Right forelimb (tissue), 1 donor: ENCODE data around the gene DLL4.

Source experiments
- DNase-seq: peaks from one replicate; pipeline ENCODE4 v3.0.0-alpha.2; 2018

The DLL4 gene

DNA sequence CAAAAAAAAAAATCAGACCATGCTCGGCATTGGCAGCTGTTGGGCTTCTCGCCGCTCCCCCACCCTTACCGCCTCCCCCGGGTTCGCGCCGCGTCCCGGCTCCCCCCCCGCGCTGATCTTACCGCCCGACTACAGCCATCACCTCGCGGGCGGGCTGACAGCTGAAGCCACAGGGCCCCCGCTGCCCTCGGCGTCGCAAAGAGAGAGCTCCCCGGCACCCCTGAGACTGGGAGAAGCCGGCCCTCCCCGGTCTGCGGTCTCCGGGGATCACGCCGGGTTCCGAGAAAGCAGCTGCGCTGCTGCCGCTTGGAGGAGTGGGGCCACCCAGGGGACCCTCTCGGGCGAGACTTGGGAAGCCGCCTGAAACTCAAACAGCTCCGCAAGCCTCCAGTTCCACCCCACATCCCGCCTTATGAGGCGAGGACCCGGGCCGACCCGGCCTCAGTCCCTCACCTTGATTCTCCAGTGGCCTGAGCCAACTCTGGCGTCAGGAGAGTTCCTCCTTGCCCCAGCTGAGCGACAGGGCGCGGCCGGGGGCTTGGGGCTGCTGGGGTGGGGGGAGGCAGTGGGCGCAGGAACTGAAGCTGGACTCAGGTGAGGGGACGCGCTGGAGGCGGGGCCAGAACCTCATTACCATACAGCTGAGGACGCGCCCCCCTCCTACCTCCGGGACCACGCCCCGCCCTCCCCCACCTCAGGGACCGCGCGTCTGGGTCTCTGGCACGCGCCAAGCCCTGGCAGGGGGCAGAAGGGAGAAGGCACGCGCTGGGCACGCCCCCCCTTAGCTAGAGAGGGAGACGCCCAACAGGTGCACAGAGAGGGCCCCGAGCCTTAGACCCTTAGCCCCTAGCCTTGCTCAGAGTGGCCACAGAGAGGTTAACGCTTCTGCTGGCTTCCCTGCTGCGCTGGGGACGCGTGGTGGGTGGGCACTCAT is 1.0 kb upstream of the DLL4 start:
- DNase-seq = no peak

DNA sequence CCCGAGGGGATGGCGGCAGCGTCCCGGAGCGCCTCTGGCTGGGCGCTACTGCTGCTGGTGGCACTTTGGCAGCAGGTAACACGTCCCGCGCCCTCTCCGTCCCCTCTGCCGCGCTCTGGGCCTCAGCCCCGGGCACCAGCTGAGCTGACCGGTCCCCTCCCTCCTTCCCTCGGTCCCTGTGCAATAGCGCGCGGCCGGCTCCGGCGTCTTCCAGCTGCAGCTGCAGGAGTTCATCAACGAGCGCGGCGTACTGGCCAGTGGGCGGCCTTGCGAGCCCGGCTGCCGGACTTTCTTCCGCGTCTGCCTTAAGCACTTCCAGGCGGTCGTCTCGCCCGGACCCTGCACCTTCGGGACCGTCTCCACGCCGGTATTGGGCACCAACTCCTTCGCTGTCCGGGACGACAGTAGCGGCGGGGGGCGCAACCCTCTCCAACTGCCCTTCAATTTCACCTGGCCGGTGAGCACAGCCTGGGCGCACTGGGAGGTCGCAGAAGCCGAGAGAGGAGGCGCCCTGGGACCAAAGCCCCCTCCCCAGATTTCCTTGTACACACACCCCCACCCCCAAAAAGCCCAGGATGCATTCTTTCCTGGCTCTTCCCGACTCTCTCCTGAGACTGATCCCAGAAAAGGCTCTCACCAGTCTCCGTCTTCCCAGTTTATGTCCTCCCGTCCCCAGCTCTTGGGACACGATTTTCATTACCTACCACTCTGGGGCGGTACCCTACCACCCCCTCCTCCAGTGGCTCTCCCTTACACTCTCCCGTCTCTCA is 705 bp downstream of the DLL4 start:
- peak; percentile 81 for DNase-seq

DNA sequence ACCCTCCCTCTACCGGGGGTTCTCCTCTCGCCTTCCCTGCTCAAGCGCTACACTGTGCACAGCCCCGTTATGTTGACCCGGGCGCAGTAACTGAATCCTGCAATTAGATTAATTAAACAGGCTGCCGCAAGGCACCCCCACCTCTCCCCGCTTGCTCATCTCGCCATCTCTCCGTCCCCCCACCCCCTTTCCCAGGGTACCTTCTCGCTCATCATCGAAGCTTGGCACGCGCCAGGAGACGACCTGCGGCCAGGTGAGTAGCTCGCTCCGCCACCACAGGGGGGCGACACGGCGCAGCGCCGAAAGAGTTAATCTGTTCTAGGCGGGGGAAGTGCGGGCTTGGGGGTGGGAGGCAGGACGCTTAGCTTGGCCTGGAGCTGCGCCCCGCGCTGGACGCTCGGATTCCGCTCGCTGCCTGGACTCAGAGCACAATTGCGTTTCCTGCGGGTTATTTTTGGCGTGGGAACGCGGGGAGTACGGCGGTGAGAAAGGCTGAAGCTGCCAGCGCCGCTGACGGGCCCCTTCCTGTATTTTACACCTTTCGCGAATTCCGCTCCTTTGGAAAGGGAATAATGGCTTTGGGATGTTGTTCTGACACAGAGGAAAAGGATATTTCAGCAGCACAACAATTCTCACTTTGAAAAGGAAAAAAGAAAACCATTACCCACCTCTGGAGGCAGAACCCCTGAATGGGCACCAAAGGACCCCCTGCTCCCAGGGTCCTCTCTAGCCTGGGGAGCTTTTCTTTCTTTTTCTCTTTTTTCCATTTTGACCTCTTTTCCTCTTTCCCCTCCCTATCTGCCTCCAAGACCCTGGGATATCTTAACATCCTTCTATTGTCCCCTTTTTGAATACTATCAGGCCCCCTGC is 1.5 kb downstream of the DLL4 start:
- peak; percentile 75 for DNase-seq

DNA sequence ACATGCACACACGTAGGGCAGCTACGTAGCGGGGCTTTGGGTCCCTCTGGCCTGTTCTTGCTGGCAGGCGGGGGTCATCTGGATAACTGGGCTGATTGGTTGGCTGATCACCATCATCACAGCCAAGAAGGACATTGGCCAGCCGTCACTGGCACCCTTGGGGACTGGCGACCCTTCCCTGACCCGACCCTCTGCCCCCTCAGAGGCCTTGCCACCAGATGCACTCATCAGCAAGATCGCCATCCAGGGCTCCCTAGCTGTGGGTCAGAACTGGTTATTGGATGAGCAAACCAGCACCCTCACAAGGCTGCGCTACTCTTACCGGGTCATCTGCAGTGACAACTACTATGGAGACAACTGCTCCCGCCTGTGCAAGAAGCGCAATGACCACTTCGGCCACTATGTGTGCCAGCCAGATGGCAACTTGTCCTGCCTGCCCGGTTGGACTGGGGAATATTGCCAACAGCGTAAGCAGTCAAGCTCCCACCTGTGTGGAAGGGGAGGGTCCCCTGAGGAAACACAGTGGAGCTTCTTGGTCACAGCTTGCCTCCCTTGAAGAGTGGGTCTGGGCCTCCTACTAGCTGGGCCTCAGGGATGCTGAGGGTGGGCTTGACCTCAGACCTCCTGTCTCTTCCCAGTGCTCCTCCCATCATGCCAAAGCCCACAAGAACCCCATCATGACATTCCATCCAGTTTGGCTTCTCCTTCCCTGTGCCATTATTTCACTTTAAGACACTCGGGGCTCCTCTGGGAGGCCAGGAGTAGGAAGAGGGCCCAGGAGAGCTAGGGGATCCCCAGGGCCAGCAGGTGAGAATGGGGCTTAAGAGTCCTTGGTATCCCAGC is 2.4 kb downstream of the DLL4 start:
- no peak for DNase-seq

DNA sequence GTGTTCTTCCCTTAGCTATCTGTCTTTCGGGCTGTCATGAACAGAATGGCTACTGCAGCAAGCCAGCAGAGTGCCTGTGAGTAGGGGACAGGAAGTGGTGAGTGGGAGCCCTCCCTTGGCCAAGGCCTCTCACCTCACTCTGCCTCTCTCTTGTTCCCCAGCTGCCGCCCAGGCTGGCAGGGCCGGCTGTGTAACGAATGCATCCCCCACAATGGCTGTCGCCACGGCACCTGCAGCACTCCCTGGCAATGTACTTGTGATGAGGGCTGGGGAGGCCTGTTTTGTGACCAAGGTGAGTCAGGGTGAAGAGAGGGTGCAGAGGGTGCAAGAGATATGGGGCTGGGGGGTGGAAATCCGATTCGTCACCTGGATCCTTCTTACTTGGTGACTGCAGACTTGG is 3.0 kb downstream of the DLL4 start:
- DNase-seq = no peak

DNA sequence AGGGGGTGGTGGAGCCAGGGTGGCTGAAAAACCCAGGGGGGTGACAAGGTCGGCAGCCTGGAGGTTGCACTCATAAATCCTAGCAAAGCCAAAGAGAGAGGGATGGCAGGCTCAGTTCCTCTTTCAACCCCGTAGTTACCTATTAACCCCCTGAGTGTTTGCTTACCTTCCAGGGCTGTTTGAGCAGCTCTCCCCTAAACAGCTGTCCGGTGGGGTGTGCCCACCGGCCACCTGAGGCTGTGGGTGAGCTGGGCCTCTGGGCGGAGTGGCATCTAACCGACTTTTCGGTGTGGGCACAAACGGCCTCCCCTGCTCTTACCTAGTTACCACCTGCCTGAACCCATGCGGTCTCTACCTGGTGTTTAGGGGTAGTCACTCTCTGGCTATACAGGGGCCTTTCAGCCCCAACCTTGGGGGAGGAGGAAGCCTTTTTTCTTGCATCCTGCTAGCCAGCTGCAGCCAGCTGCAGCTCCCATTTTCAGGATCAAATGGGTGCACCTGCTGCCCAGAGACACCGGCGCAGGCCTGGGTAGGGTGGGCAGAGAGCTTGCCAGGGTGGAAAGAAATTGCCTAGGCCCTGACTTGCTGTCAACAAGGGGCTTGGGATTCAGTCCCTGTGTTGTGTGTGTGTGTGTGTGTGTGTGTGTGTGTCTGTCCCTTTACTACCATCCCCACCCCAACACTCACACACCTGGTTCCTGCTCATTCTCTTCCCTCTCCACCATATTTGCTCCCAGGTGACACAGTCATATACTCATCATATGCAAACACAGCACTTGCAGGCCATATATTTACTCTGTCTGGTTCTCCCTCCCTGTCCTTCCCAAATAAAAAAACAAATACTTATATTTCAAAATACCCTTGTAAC is 3.7 kb downstream of the DLL4 start:
- DNase-seq = no peak

DNA sequence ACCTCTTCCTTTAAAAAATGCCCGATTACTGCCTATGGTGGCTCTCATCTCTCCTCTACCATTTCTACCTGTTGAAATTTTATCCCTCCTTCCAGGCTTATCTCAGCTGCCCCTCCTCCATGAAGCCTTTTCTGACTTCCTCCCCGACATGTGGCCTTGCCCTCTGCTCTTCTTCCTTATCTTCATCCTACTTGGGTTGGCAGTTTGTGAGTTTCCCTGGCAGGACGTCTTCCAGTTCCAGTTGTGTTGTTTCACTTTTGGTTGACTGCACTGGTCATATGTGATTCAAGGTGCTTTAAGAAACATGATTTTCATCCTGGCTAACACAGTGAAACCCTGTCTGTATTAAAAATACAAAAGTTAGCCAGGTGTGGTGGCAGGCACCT is 4.4 kb downstream of the DLL4 start:
- DNase-seq = no peak

DNA sequence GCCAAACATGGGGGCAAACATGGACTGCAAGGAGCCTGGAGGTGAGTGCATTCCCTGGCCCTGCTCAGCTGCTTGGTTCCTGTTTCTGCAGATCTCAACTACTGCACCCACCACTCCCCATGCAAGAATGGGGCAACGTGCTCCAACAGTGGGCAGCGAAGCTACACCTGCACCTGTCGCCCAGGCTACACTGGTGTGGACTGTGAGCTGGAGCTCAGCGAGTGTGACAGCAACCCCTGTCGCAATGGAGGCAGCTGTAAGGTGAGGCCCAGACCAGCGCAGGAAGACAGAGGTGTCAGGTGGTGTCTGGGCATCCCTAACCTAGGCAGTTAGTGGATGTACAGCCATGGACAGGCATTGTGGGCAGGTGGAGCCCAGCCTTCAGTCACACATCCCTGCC is 5.3 kb downstream of the DLL4 start:
- DNase-seq = no peak

DNA sequence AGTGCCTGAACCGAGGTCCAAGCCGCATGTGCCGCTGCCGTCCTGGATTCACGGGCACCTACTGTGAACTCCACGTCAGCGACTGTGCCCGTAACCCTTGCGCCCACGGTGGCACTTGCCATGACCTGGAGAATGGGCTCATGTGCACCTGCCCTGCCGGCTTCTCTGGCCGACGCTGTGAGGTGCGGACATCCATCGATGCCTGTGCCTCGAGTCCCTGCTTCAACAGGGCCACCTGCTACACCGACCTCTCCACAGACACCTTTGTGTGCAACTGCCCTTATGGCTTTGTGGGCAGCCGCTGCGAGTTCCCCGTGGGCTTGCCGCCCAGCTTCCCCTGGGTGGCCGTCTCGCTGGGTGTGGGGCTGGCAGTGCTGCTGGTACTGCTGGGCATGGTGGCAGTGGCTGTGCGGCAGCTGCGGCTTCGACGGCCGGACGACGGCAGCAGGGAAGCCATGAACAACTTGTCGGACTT is 7.1 kb downstream of the DLL4 start:
- no peak for DNase-seq

DNA sequence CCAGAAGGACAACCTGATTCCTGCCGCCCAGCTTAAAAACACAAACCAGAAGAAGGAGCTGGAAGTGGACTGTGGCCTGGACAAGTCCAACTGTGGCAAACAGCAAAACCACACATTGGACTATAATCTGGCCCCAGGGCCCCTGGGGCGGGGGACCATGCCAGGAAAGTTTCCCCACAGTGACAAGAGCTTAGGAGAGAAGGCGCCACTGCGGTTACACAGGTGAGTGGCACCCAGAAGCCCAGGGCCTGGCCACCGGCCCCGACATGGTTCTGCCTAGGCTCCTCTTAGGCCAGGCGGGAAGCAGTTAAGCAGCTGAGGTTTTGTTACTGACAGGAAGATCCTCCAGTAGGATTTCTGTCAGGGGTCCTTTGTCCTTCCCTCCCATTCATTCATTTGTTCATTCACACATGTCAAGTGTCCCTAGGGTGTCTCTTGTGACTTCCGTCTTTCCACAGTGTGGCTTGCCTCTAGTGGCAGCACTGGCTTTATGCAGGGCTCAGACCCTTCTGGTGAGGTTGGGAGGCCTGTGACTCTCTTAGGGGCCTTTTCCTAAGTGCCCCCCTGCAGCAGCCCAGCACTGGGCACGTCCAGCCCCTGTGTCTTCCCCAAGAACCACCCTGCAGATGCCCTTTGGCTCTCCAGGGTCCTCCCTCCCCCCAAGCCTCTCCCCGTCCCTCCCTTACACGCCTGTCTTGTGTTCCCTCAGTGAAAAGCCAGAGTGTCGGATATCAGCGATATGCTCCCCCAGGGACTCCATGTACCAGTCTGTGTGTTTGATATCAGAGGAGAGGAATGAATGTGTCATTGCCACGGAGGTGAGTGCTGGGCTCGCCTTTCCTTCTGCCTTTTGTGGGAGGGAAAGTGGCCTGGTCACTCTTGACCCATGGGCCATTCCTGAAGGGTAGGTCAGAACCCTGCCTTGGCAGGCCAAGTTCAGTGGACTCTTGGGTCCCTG is 7.8 kb downstream of the DLL4 start:
- DNase-seq = no peak

DNA sequence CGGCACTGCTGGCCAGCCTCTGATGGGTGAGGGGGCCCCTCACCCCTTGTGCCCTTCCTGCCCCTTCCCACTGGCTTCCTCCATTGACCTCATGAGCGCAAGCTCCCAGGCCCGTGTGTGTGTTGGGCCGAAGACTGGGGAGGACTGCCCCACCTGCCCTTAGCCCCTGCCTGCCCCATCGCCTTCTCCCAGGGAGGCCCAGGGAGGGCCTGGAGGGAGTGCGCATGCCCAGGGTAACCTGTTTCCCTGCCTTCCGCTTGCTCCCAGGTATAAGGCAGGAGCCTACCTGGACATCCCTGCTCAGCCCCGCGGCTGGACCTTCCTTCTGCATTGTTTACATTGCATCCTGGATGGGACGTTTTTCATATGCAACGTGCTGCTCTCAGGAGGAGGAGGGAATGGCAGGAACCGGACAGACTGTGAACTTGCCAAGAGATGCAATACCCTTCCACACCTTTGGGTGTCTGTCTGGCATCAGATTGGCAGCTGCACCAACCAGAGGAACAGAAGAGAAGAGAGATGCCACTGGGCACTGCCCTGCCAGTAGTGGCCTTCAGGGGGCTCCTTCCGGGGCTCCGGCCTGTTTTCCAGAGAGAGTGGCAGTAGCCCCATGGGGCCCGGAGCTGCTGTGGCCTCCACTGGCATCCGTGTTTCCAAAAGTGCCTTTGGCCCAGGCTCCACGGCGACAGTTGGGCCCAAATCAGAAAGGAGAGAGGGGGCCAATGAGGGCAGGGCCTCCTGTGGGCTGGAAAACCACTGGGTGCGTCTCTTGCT is 8.8 kb downstream of the DLL4 start:
- DNase-seq = no peak

DNA sequence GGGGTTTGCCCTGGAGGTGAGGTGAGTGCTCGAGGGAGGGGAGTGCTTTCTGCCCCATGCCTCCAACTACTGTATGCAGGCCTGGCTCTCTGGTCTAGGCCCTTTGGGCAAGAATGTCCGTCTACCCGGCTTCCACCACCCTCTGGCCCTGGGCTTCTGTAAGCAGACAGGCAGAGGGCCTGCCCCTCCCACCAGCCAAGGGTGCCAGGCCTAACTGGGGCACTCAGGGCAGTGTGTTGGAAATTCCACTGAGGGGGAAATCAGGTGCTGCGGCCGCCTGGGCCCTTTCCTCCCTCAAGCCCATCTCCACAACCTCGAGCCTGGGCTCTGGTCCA is 9.4 kb downstream of the DLL4 start:
- no peak for DNase-seq

DNA sequence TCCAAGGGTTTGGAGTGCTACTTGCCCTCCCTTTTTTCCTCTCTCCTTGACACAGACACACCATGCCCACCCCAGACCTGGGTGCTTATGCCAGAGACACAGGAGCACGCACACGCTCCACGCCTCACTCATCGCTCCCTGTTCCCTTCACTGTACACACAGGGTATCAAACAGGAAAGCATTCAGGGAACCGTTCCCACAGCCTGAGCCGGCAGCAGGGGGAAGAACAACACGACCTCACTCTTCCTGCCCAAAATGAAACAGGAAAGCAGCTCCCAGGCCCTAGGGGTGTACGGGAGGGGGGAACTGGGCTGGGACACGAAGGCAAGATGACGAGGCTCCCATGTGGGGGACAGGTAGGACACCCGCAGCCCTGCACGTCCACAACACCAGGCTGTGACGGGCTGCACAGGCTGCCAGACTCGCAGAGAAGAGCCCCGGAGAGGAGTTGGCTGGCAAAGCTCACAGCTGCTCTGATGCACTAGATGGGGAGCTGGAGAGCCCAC is 11.2 kb downstream of the DLL4 start:
- DNase-seq = no peak

DNA sequence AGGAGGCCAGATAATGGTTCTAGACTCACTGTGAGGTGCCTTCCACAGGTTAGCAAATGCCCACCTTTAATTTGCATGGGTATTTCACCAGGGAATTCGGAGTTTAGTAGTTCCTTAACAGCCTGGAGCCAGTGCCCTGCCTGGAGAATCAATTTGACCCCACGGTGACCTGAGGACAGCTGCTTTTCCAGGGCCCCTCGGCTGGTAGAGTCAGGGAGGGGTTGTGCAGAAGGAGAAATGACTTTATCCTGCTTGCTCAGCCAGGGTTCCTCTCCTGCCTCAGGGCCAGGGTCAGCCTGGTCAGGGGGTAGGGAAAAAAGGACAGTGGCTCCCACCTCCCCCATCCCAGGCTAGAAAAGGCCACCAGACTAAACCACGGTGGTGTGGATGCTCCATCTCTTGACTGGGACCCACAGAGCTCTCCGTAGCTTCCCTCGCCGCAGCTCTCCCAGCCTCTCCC is 12.0 kb downstream of the DLL4 start:
- DNase-seq = no peak

DNA sequence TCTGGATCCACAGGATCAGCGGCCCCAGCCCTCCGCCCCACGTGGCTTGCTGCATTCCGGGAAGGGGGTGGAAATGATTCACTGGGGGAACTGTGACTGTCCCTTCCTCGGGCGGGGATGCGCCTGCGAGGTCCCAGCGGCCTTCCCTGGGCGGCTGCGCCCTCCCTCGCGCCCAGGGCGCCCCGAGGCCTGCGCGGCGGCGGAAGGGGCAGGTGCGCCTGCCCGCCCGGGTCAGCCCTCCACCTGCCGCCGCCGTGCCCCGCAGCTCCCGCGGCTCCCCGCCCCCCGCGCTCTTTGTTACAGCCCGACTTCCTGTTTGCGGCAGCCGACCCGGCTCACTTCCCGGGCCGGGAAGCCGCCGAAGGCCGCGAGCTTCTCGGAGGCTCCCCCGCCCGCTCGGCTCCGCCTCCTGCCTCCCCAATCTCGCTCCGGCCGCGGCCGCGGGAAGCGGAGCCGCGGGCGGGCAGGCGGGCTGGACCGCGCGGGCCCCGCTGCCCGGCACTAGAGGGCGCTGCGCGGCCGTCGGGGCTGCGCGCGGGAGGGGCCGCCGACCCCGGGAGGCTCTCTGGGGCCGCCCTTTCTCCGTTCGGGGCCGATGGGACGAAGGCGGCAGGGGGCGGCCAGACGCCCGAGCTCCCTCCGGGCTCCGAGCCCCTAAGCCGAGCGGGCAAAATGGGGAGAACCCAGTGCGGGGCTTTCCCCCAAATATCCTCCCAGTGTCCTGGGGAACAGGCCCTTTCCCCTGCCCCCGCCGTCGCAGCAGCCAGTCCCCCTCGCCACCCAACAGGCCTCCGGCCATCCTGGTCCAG is 12.6 kb downstream of the DLL4 start:
- DNase-seq = peak; percentile 81

DNA sequence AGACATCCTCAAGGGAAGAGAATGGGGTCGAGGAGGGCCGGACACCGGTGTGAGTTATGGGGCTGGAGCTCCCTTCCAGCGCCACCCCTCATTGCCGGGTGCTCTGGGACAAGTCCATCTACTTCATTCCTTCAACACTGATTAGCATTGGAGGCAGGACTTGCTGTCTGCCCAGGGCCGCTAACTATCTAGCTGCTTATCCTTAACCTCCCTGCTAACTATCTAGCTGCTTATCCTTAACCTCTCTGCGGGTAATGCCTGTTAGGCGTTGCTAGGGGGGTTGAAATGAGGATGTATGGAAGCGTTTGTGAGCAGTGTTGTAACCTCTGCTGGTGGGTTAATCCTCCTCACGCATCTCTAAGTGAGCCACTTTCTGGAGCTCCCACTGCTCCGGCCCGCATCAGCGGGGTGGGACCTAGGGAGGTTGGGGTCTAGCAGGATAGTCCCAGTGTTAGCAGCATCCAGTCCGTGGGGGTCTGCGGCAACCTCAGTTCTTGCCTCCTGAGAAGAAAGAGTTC is 13.3 kb downstream of the DLL4 start:
- DNase-seq = no peak

DNA sequence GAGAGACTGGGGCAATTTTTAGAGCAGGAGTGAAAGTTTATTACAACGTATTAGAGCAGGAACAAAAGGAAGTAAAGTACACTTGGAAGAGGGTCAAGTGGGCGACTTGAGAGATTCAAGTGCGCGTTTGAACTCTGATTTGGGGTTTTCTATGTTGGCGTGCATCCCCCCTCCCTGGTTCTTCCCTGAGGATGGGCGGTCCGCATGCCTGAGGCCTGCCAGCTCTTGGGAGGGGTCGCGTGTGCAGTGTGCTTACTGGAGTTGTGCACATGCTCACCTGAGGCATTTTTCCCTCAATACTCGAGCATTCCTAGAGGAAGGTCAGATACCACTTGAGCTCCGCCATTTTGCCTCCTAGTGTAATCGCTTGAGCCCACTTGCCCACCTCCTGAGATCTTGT is 13.7 kb downstream of the DLL4 start:
- no peak for DNase-seq
